RWPE2 (cell line): Measurements from ENCODE around the gene CTDSP2.

Experiments used
- ATAC-seq: fragments of 200-7000 bp; cut with Tn5 transposase; 3 replicates; pipeline ENCODE4 v1.9.1; 2021; ENCODE audit warnings: low read depth
- DNase-seq: peaks from one replicate; pipeline ENCODE4 v3.0.0-alpha.2; 2020; ENCODE audit warnings: low spot score
- H3K27ac ChIP-seq: fragments of 450-650 bp; 2 replicates; pipeline ENCODE4 v1.5.1; 2017; ENCODE audit warnings: mild to moderate bottlenecking; ENCODE audit not compliant: poor library complexity, severe bottlenecking
- H3K27me3 ChIP-seq: fragments of 250-450 bp; sonication (Bioruptor Pico); 2 replicates; pipeline ENCODE4 v1.5.1; 2021; ENCODE audit warnings: mild to moderate bottlenecking, moderate library complexity; ENCODE audit not compliant: insufficient read depth, poor library complexity, severe bottlenecking
- H3K36me3 ChIP-seq: fragments of 250-450 bp; sonication (Bioruptor Pico); 2 replicates; pipeline ENCODE4 v1.5.1; 2020; ENCODE audit warnings: low read depth, mild to moderate bottlenecking, moderate library complexity
- H3K4me1 ChIP-seq: fragments of 250-450 bp; sonication (Bioruptor Pico); 2 replicates; pipeline ENCODE4 v1.5.1; 2021; ENCODE audit warnings: mild to moderate bottlenecking, moderate library complexity; ENCODE audit not compliant: insufficient read depth, poor library complexity, severe bottlenecking
- H3K4me3 ChIP-seq: fragments of 250-450 bp; sonication (Bioruptor Pico); 2 replicates; pipeline ENCODE4 v1.5.1; 2021; ENCODE audit warnings: mild to moderate bottlenecking, moderate library complexity; ENCODE audit not compliant: severe bottlenecking
- H3K9me3 ChIP-seq: fragments of 250-450 bp; sonication (Bioruptor Pico); 2 replicates; pipeline ENCODE4 v1.5.1; 2021; ENCODE audit warnings: mild to moderate bottlenecking, moderate library complexity; ENCODE audit not compliant: severe bottlenecking
- CTCF ChIP-seq: fragments of 450-650 bp; IDR thresholded peaks from one replicate; pipeline ENCODE4 v1.5.1; 2017; ENCODE audit warnings: mild to moderate bottlenecking, moderate library complexity; ENCODE audit not compliant: poor library complexity, severe bottlenecking

CTDSP2 gene

DNA sequence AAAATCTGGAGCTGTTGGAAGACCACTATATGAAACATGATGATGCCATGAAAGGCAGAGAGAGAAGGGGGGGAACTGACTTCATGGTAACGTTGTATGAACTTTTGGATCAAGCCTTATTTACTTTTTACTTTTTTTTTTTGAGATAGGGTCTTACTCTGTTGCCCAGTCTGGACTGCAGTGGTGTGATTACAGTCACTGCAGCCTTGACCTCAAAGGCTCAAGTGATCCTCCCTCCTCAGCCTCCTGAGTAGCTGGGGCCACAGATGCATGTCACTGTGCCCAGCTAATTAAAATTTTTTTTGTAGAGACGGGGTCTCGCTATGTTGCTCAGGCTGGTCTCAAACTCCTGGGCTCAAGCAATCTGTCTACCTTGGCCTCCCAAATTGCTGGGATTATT is 31.3 kb upstream of the CTDSP2 start:
- no peaks in the 10 kb centered on the region for H3K9me3 ChIP-seq
- no peaks in the 10 kb centered on the region for H3K4me1 ChIP-seq
- ATAC-seq: no peak
- H3K4me3 ChIP-seq: no peak overlapping the region
- no peaks in the 10 kb centered on the region for H3K36me3 ChIP-seq
- DNase-seq: no peak
- H3K27ac ChIP-seq: no peak overlapping the region
- TF ChIP-seq CTCF: no peak
- H3K27me3 ChIP-seq: no peaks in the 10 kb centered on the region

GRCh38 chr12:57875753-57876547 is 29.4 kb upstream of the CTDSP2 start:
- no peak for ATAC-seq
- TF ChIP-seq CTCF: no peak
- no peak for DNase-seq
- Histone ChIP-seq H3K4me1 (no peaks in the 10 kb centered on the region), H3K9me3 (no peaks in the 10 kb centered on the region), H3K27ac (no peak overlapping the region), H3K36me3 (no peaks in the 10 kb centered on the region), H3K4me3 (no peak overlapping the region), H3K27me3 (no peaks in the 10 kb centered on the region)

GRCh38 chr12:57874166-57875108 is 27.9 kb upstream of the CTDSP2 start:
- H3K36me3 ChIP-seq: no peaks in the 10 kb centered on the region
- H3K27ac ChIP-seq: no peak overlapping the region
- H3K27me3 ChIP-seq: no peaks in the 10 kb centered on the region
- ATAC-seq (no peak), DNase-seq (no peak)
- H3K4me3 ChIP-seq: no peak overlapping the region
- no peak for TF ChIP-seq CTCF
- no peaks in the 10 kb centered on the region for H3K9me3 ChIP-seq
- no peaks in the 10 kb centered on the region for H3K4me1 ChIP-seq

DNA sequence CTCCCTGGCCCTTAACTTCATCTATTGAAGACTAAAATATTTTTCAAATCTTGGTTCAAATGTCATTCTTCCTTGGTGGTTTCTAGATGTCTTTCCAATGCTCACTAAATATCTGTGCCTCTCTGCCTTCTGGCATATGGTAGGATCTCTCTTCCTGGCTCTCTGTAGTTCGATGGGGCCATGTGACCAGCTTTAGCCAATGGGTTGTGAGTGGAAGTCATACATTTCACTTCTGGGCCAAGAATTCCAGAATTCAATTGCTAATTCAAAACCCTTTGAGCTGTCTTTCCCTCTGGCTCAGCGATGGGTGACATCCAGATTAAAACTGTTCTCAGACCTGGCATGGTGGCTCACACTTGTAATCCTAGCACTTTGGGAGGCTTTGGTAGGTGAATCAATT is 25.8 kb upstream of the CTDSP2 start:
- DNase-seq (no peak), ATAC-seq (no peak)
- Histone ChIP-seq H3K27ac (no peak overlapping the region), H3K27me3 (no peaks in the 10 kb centered on the region), H3K4me3 (no peak overlapping the region), H3K9me3 (no peaks in the 10 kb centered on the region), H3K4me1 (no peaks in the 10 kb centered on the region), H3K36me3 (no peaks in the 10 kb centered on the region)
- TF ChIP-seq CTCF: no peak
